ENCODE data around the gene BIN2. TPM values are rescaled to one million over a fixed set of nuclear protein-coding genes. Genes with fewer than 3 reads are reported as not detected.

The BIN2 gene
- polyA plus RNA-seq, 3 donors, result 120 to 376 (median 196) TPM

GRCh38 chr12:51365276-51365675 is 41.3 kb upstream of the BIN2 start:
- H2AFZ ChIP-seq (ENCODE audit: insufficient read depth, low read depth, low read length, poor library complexity, severe bottlenecking), result no peak overlapping the region
- intact Hi-C loops (cut with micrococcal nuclease), result no loop called here
- H3K9me3 Mint-ChIP-seq, result peaks cover 0 to 2% (median 0%) of the 10 kb centered on the region in 7 donors
- H4K20me1 ChIP-seq (ENCODE audit: insufficient read depth, low read length), result peaks cover 8% of the 10 kb centered on the region
- H3K27me3 ChIP-seq (ENCODE audit: control insufficient read depth in 2 of 2, insufficient read depth in 2 of 2, low read length in 2 of 2), result no peaks in the 10 kb centered on the region
- no peak overlapping the region for H3K27ac Mint-ChIP-seq
- no peak overlapping the region for H3K4me3 ChIP-seq (replicated peaks in 1 of 3; ENCODE audit: low read depth in 2 of 3, low read length in 3 of 3)
- peaks cover 74 to 76% of the 10 kb centered on the region in 2 donors for H3K36me3 Mint-ChIP-seq
- H3K9ac ChIP-seq (ENCODE audit: insufficient read depth, low read length, poor library complexity, severe bottlenecking), result no peak overlapping the region
- no peak overlapping the region for H3K4me3 Mint-ChIP-seq
- peaks cover 15% of the 10 kb centered on the region for H3K4me1 Mint-ChIP-seq
- no peak overlapping the region for H3K27ac ChIP-seq (ENCODE audit: low read depth in 1 of 2, low read length in 2 of 2)
- H3K79me2 ChIP-seq (ENCODE audit: insufficient read depth, low read length), result no peaks in the 10 kb centered on the region
- no peaks in the 10 kb centered on the region for H3K9me3 ChIP-seq (replicated peaks in 1 of 2; ENCODE audit: control insufficient read depth in 1 of 2, insufficient read depth in 1 of 2, low read length in 2 of 2)
- peaks cover 0 to 4% (median 0%) of the 10 kb centered on the region in 3 donors for H3K27me3 Mint-ChIP-seq (ENCODE audit: low read depth in 3 of 3)
- H3K4me2 ChIP-seq (replicated peaks; ENCODE audit: extremely low read depth, low read length, poor library complexity, severe bottlenecking), result no peak overlapping the region
- H3K4me1 ChIP-seq (ENCODE audit: control insufficient read depth in 1 of 2, insufficient read depth in 2 of 2, low read length in 2 of 2), result peaks cover 14 to 16% of the 10 kb centered on the region in 2 donors
- no peak for TF ChIP-seq CTCF (IDR thresholded peaks at IDR 0.05)
- peaks cover 10 to 61% of the 10 kb centered on the region in 2 donors for H3K36me3 ChIP-seq (replicated peaks in 1 of 2; ENCODE audit: control insufficient read depth in 1 of 2, insufficient read depth in 2 of 2, low read length in 2 of 2)
- DNase-seq, result no peak
- WGBS (ENCODE audit: insufficient coverage), result 96% methylated on average over 9 of the region's 10 CpGs

GRCh38 chr12:51364001-51364400 is 40.0 kb upstream of the BIN2 start:
- Histone ChIP-seq H3K4me1 (ENCODE audit: control insufficient read depth in 1 of 2, insufficient read depth in 2 of 2, low read length in 2 of 2) (peaks cover 6 to 7% of the 10 kb centered on the region in 2 donors), H3K27ac (ENCODE audit: low read depth in 1 of 2, low read length in 2 of 2) (no peak overlapping the region), H3K9me3 (replicated peaks in 1 of 2; ENCODE audit: control insufficient read depth in 1 of 2, insufficient read depth in 1 of 2, low read length in 2 of 2) (no peaks in the 10 kb centered on the region), H3K36me3 (replicated peaks in 1 of 2; ENCODE audit: control insufficient read depth in 1 of 2, insufficient read depth in 2 of 2, low read length in 2 of 2) (peaks cover 18 to 72% of the 10 kb centered on the region in 2 donors), H3K4me3 (replicated peaks in 1 of 3; ENCODE audit: low read depth in 2 of 3, low read length in 3 of 3) (no peak overlapping the region), H3K27me3 (ENCODE audit: control insufficient read depth in 2 of 2, insufficient read depth in 2 of 2, low read length in 2 of 2) (no peaks in the 10 kb centered on the region), H4K20me1 (ENCODE audit: insufficient read depth, low read length) (peaks cover 4% of the 10 kb centered on the region), H3K79me2 (ENCODE audit: insufficient read depth, low read length) (no peaks in the 10 kb centered on the region), H2AFZ (ENCODE audit: insufficient read depth, low read depth, low read length, poor library complexity, severe bottlenecking) (no peak overlapping the region), H3K9ac (ENCODE audit: insufficient read depth, low read length, poor library complexity, severe bottlenecking) (no peak overlapping the region), H3K4me2 (replicated peaks; ENCODE audit: extremely low read depth, low read length, poor library complexity, severe bottlenecking) (no peak overlapping the region)
- H3K36me3 Mint-ChIP-seq, result peaks cover 76 to 79% of the 10 kb centered on the region in 2 donors
- H3K9me3 Mint-ChIP-seq, result no peaks in the 10 kb centered on the region
- no peak for TF ChIP-seq CTCF (IDR thresholded peaks at IDR 0.05)
- no peak for DNase-seq
- intact Hi-C loops (cut with micrococcal nuclease), result no loop called here
- peaks cover 6% of the 10 kb centered on the region for H3K4me1 Mint-ChIP-seq
- H3K27ac Mint-ChIP-seq, result no peak overlapping the region
- 97% methylated on average over 11 of the region's 11 CpGs for WGBS (ENCODE audit: insufficient coverage)
- H3K27me3 Mint-ChIP-seq (ENCODE audit: low read depth in 3 of 3), result peaks cover 0 to 1% (median 0%) of the 10 kb centered on the region in 3 donors
- no peak overlapping the region for H3K4me3 Mint-ChIP-seq

Data from CD14-positive monocyte (primary cell).